AG08396 (cell line): Measurements from ENCODE around the gene ZNF135.
A peak's percentile ranks its signal among the peaks of the same experiment; 100 is the strongest.

Experiments used
- DNase-seq: peaks from one replicate; pipeline ENCODE4 v3.0.0; 2012; ENCODE audit warnings: low spot score, mixed read lengths

ZNF135 gene

GRCh38 chr19:58046856-58047255, 12.2 kb upstream of the ZNF135 start:
- DNase-seq = no peak

DNA sequence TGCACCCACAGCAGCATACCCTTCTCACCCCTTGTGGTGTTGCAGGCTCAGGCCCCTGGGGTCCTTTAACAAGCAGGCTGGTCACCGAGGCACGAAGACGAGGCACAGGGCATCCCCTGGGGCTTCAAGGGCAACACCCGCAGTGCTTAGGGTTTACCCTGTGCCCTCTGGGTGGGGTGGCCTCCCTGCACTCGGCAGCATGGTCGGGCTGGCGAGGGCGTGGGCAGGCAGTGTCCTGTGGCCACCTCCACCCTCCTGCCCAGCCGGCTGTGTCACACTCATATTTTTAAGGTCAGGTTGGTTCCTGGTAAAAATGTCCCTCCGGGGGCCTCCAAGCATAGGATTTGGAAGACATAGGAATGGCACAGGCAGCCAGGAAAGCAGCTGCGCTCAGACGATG, 11.4 kb upstream of the ZNF135 start:
- no peak for DNase-seq

GRCh38 chr19:58052256-58052655, 6.8 kb upstream of the ZNF135 start:
- DNase-seq = no peak

- no peak for DNase-seq
Observed at GRCh38 chr19:58053480-58054156, 5.5 kb upstream of the ZNF135 start.

- DNase-seq = peak; percentile 75
Observed at GRCh38 chr19:58054901-58055874, 3.9 kb upstream of the ZNF135 start.

GRCh38 chr19:58056261-58056660, 2.8 kb upstream of the ZNF135 start:
- DNase-seq = no peak

GRCh38 chr19:58056861-58057260, 2.2 kb upstream of the ZNF135 start:
- no peak for DNase-seq

GRCh38 chr19:58058467-58058866, 615 bp upstream of the ZNF135 start:
- DNase-seq = no peak

- no peak for DNase-seq
Observed at GRCh38 chr19:58059671-58060078, 593 bp downstream of the ZNF135 start.

- no peak for DNase-seq
Observed at GRCh38 chr19:58060231-58060630, 1.1 kb downstream of the ZNF135 start.

GRCh38 chr19:58063712-58064111, 4.6 kb downstream of the ZNF135 start:
- no peak for DNase-seq

- DNase-seq = no peak
Observed at GRCh38 chr19:58067240-58067912, 8.3 kb downstream of the ZNF135 start.

DNA sequence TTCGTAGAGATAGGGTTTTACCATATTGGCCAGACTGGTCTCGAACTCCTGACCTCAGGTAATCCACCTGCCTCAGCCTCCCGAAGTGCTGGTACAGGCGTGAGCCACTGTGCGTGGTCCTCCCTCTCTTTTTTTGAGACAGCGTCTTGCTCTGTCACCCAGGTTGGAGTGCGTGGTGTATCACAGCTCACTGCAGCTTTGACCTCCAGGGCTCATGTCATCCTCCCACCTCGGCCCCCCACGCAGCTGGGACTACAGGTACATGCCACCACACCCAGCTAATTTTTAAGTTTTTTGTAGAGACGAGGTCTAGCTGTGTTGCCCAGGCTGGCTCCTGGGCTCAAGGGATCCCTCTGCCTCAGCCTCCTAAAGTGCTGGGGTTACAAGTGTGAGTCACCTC, 20.7 kb downstream of the ZNF135 start:
- no peak for DNase-seq

DNA sequence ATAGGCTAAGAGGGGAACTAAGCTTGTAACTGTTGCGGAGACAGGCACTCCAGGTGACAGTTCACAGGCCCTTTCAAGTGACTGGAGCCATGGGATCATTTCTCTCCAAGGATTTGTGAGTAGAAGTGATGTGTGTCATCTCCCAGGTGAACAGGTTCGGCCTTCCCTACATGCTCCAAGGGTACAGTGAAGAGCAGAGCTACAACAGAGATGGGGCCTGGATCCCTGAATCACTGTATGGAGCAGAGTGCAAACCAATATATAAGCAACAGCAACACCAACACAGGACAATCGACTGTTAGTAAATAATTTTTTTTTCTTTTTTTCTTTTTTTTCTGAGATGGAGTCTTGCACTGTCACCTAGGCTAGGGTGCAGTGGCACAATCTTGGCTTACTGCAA, 23.9 kb downstream of the ZNF135 start:
- DNase-seq = no peak

GRCh38 chr19:58084596-58085347, 25.7 kb downstream of the ZNF135 start:
- no peak for DNase-seq

DNA sequence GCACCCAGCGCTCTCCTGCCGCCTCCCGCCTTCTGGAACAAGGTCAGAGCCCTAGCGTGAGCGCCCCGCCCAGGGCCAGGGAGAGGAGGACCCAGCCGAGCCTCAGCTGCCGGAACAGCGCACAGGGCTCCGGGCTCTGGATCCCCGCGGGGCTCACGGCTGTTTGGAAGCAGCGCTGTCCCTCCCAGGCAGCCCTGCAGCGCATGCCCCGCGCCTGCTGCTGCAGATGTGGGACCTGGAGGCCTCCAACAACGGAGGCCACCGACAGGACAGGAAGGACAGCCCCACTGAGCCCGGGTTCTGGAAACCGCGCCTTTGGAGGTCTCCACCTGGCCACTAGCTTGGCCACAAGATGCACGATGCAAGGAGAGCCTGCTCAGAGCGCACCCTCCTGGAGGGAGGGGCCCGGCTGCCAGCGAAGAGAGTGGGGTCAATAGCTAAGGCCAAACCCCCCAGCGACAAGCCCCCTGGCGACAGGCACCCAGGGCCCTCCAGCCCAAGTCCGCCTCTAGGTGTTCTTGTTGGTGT, 26.3 kb downstream of the ZNF135 start:
- no peak for DNase-seq

DNA sequence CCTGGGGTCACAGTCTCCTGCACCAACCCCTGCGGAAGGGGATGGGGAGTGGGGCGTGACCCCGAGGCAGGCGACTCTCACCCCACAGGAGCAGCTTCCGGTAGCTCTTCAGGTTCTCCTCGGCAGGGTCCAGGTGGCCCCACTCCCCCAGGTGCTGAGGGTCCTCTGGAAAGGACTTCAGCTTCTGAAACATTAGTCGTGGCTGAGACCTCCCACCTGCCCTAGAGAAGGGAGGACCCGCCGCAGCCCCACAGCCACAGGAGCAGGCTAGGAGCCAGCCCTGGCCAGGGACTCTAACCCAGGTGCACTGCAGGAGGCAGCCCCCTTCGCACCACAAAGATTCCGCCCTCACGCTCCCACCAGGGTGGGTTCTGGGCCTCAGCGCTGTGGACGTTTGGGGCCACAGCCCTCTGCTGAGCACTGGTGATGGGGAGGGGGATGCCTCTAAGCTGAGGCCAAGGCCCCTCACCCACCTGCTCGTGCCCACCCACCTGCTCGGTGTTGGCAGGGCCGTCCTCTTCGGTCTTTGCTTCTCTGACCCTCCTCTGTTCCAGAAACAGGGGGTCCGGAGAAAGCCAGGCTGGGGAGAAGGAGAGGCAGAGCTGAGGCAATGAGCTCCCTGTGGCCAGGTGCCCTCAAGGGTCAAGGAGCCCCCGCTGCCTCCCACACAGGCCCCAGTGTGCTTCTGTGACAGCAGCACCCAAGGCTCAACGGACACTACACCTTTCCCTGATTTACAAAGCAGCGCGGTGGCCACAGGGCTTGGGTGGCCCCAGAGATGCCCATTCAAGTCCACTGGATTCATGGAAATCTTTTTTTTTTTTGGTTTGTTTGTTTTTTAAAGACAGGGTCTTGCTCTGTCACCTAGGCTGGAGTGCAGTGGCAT, 28.0 kb downstream of the ZNF135 start:
- no peak for DNase-seq

GRCh38 chr19:58088521-58089052, 29.5 kb downstream of the ZNF135 start:
- DNase-seq = no peak

DNA sequence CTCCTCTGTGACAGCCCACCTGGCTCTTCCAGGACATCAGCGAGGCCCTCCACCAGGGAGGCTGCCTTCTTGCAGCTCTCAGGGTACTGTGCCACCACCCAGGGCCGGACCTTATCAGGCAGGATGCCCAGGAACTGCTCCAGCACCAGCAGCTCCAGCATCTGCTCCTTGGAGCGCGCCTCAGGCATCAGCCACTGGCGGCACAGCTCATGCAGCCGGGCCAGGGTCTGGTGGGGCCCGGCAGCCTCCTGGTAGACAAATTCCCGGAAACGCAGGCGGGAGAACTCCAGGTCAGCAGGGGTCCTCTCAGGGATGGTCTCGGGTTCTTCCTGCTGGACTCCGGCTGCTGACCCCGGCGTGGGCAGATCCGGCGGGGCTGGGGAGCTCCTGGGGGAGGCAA, 30.8 kb downstream of the ZNF135 start:
- DNase-seq = no peak

GRCh38 chr19:58091251-58091995, 32.3 kb downstream of the ZNF135 start:
- DNase-seq = no peak
